Uterus (tissue), 2 donors: Measurements from ENCODE around the gene PDE6H.

Source experiments
- POLR2A ChIP-seq, 2 donors: fragments of 450-650 bp; IDR thresholded peaks; one replicate each; pipeline ENCODE4 v1.6.1; 2016; ENCODE audit warnings: antibody characterized with exemption in 2 of 2, mild to moderate bottlenecking in 1 of 2, moderate library complexity in 1 of 2
- TF ChIP-seq, protein P1 (sequence below), 4 experiments: fragments of 200-600 bp in 2 of 4; fragments of 450-650 bp in 2 of 4; sonication (generic) in 2 of 4; IDR thresholded peaks; one replicate each; pipeline ENCODE4 v1.5.1; 2016 to 2019; ENCODE audit warnings: antibody characterized with exemption in 4 of 4, mild to moderate bottlenecking in 2 of 4, moderate library complexity in 1 of 4

DNA sequence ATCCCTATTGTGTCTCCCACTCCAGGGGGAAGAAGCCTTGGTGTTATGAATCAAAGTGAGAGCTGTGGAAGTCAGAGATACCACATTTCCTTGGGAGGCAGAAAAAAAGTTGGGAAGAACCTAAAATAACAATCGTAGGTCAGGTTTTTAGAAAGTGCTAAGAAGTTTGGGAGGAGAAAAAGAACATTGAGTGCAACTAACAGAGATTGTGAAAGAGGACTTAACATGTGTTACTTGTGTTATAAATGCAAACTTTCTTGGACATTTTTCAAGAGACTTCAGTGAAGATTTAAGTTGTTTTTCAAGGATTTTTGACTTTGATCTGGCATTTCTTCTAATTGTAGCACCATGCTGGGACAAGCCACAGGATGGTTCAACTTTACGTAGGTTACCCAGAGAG is 26.7 kb upstream of the PDE6H start:
- TF ChIP-seq, protein P1, sequence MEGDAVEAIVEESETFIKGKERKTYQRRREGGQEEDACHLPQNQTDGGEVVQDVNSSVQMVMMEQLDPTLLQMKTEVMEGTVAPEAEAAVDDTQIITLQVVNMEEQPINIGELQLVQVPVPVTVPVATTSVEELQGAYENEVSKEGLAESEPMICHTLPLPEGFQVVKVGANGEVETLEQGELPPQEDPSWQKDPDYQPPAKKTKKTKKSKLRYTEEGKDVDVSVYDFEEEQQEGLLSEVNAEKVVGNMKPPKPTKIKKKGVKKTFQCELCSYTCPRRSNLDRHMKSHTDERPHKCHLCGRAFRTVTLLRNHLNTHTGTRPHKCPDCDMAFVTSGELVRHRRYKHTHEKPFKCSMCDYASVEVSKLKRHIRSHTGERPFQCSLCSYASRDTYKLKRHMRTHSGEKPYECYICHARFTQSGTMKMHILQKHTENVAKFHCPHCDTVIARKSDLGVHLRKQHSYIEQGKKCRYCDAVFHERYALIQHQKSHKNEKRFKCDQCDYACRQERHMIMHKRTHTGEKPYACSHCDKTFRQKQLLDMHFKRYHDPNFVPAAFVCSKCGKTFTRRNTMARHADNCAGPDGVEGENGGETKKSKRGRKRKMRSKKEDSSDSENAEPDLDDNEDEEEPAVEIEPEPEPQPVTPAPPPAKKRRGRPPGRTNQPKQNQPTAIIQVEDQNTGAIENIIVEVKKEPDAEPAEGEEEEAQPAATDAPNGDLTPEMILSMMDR (IDR thresholded peaks at IDR 0.05), result no peak
- no peak for TF ChIP-seq POLR2A (IDR thresholded peaks at IDR 0.05)
